ENCODE results near the gene SLC30A7.
"Not testable (repeated sequence)": the region's sequence is repeated elsewhere in the genome, so short reads cannot be mapped to it uniquely, and the experiment has no call there.

SLC30A7 gene

GRCh38 chr1:100892554-100892953 lies 3.3 kb upstream of the SLC30A7 start:
- DNase-seq = no peak

GRCh38 chr1:100893718-100894117 lies 2.2 kb upstream of the SLC30A7 start:
- no peak for DNase-seq

- peak; percentile 80 for DNase-seq
Measured at GRCh38 chr1:100894603-100895539, 1.0 kb upstream of the SLC30A7 start, which contains the start of gene EXTL2. TSS of gene EXTL2 (minus strand) at chr1:100894842. CDS start at chr1:100888757, 6,085 bp downstream.

GRCh38 chr1:100896481-100896982 lies 642 bp downstream of the SLC30A7 start:
- peak; percentile 41 for DNase-seq

- no peak for DNase-seq
Measured at GRCh38 chr1:100902365-100902764, 6.5 kb downstream of the SLC30A7 start.

- no peak for DNase-seq
Measured at GRCh38 chr1:100903777-100904176, 7.9 kb downstream of the SLC30A7 start.

GRCh38 chr1:100904528-100904927 lies 8.6 kb downstream of the SLC30A7 start:
- no peak for DNase-seq

- no peak for DNase-seq
Measured at GRCh38 chr1:100905181-100905580, 9.3 kb downstream of the SLC30A7 start.

GRCh38 chr1:100907887-100908286 lies 12.0 kb downstream of the SLC30A7 start:
- no peak for DNase-seq

- no peak for DNase-seq
Measured at GRCh38 chr1:100909018-100909417, 13.1 kb downstream of the SLC30A7 start.

GRCh38 chr1:100912019-100912418 lies 16.1 kb downstream of the SLC30A7 start:
- DNase-seq = no peak

GRCh38 chr1:100921110-100921706 lies 25.3 kb downstream of the SLC30A7 start:
- DNase-seq = peak; percentile 55

- peak; percentile 59 for DNase-seq
Measured at GRCh38 chr1:100924212-100924611, 28.3 kb downstream of the SLC30A7 start.

GRCh38 chr1:100924991-100925390 lies 29.1 kb downstream of the SLC30A7 start:
- DNase-seq = no peak

- no peak for DNase-seq
Measured at GRCh38 chr1:100926240-100926639, 30.4 kb downstream of the SLC30A7 start.

- DNase-seq = no peak
Measured at GRCh38 chr1:100927276-100927675, 31.4 kb downstream of the SLC30A7 start.

GRCh38 chr1:100928128-100928527 lies 32.2 kb downstream of the SLC30A7 start:
- no peak for DNase-seq

GRCh38 chr1:100930494-100930893 lies 34.6 kb downstream of the SLC30A7 start:
- no peak for DNase-seq

- DNase-seq = no peak
Measured at GRCh38 chr1:100931716-100932115, 35.8 kb downstream of the SLC30A7 start.

GRCh38 chr1:100933555-100933954 lies 37.7 kb downstream of the SLC30A7 start:
- not testable (repeated sequence) for DNase-seq

- no peak for DNase-seq
Measured at GRCh38 chr1:100936194-100936967, 40.5 kb downstream of the SLC30A7 start.

GRCh38 chr1:100941098-100941527 lies 45.2 kb downstream of the SLC30A7 start:
- no peak for DNase-seq
